Ishikawa (cell line): ENCODE results near the gene CCNT2.

Source experiments
- EP300 ChIP-seq: IDR thresholded peaks from 2 replicates; pipeline ENCODE4 v1.6.1; 2012; ENCODE audit warnings: borderline replicate concordance
- TAF1 ChIP-seq: IDR thresholded peaks from 2 replicates; pipeline ENCODE4 v1.6.1; 2012; ENCODE audit warnings: low read depth, mild to moderate bottlenecking
- TEAD4 ChIP-seq: IDR thresholded peaks from 2 replicates; pipeline ENCODE4 v1.6.1; 2012
- YY1 ChIP-seq: IDR thresholded peaks from 2 replicates; pipeline ENCODE4 v1.6.1; 2012; ENCODE audit warnings: low read depth
- TF ChIP-seq, protein P1 (sequence below): IDR thresholded peaks from 2 replicates; pipeline ENCODE4 v1.6.1; 2012; ENCODE audit warnings: low read depth, mild to moderate bottlenecking

GRCh38 chr2:134892282-134893035, 26.2 kb upstream of the CCNT2 start:
- TF ChIP-seq, protein P1, sequence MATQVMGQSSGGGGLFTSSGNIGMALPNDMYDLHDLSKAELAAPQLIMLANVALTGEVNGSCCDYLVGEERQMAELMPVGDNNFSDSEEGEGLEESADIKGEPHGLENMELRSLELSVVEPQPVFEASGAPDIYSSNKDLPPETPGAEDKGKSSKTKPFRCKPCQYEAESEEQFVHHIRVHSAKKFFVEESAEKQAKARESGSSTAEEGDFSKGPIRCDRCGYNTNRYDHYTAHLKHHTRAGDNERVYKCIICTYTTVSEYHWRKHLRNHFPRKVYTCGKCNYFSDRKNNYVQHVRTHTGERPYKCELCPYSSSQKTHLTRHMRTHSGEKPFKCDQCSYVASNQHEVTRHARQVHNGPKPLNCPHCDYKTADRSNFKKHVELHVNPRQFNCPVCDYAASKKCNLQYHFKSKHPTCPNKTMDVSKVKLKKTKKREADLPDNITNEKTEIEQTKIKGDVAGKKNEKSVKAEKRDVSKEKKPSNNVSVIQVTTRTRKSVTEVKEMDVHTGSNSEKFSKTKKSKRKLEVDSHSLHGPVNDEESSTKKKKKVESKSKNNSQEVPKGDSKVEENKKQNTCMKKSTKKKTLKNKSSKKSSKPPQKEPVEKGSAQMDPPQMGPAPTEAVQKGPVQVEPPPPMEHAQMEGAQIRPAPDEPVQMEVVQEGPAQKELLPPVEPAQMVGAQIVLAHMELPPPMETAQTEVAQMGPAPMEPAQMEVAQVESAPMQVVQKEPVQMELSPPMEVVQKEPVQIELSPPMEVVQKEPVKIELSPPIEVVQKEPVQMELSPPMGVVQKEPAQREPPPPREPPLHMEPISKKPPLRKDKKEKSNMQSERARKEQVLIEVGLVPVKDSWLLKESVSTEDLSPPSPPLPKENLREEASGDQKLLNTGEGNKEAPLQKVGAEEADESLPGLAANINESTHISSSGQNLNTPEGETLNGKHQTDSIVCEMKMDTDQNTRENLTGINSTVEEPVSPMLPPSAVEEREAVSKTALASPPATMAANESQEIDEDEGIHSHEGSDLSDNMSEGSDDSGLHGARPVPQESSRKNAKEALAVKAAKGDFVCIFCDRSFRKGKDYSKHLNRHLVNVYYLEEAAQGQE, result no peak
- no peak for TF ChIP-seq EP300
- no peak for TF ChIP-seq YY1
- no peak for TF ChIP-seq TAF1
- TF ChIP-seq TEAD4, result no peak
